GM19467 (cell line): Measurements from ENCODE around the gene PPT1.

Experiments used
- ATAC-seq: cut with Tn5 transposase; IDR thresholded peaks from one replicate; pipeline ENCODE4 v1.9.1; 2021; ENCODE audit warnings: mild to moderate bottlenecking, moderate library complexity; ENCODE audit not compliant: unreplicated experiment

PPT1 gene

GRCh38 chr1:40032240-40032891 lies 64.7 kb downstream of the PPT1 start:
- ATAC-seq: no peak

- no peak for ATAC-seq
Measured at GRCh38 chr1:40030528-40031135, 66.4 kb downstream of the PPT1 start.

DNA sequence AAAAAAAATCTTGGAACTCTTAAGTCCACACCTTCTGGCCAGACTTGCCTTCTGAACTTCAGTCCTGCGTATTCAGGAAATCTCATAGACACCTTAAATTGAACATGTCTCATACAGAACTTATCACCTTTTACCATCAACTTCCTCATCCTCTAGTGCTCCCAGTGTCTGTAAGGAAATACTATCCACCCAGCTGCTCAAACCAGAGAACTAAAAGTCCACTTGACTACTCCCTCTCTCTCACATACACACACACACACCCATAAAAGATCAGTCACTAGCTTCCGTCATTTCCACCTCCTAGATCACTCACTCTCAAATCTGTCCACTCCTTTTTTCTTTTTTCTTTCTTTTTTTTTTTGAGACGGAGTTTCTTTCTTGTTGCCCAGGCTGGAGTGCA lies 67.4 kb downstream of the PPT1 start:
- ATAC-seq: no peak

DNA sequence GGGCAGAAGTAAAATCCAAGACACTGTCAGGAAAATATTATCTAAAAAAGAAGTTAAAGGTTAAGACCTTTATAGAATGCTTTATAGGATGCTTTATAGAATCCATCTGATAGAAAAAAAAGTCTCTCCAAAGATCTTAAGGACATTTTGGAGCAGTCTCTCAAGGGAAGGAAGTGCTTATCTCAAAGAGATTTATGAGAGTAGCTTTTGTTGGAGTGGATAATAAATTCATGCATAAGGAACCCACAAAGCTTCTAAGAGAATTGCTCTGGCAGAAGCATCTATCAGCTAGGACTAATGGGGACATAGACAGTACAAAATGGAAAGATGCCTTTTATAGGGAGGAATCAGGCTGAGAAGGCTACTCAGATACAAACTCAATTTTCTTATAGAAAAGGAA lies 69.4 kb downstream of the PPT1 start:
- ATAC-seq: no peak

DNA sequence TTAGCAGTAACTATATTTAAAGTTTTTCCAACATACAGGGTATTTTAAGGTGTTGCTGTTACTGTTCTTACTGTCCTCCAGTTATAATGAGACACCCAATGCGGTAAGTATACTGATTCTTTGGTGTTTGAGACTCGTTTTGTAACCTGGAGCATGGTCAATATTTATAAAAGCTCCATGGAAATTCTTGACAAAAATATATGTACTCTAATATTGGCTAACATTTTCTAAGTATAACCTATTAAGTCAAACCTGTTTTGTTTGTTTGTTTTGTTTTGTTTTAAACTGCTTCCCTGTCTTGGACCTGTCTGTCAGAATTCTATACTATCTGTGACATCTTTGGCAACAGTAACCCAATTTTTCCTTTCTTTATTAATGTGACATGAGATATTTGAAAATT lies 72.4 kb downstream of the PPT1 start:
- ATAC-seq: no peak

- ATAC-seq: no peak
Measured at GRCh38 chr1:40023379-40023944, 73.6 kb downstream of the PPT1 start.
